ENCODE measurements around the gene FXR2.

FXR2 gene

GRCh38 chr17:7587420-7588151 lies 27.1 kb downstream of the FXR2 start:
- Histone ChIP-seq H3K9ac (ENCODE audit: low read length) (no peak overlapping the region), H3K9me2 (replicated peaks; ENCODE audit: insufficient read depth, low read length) (no peaks in the 10 kb centered on the region), H2AFZ (ENCODE audit: low read depth, low read length, severe bottlenecking) (no peak overlapping the region), H3F3A (ENCODE audit: insufficient read depth) (no peaks in the 10 kb centered on the region), H3K9me3 (ENCODE audit: insufficient read depth, low read length) (no peaks in the 10 kb centered on the region), H4K20me1 (ENCODE audit: low read depth, low read length) (no peaks in the 10 kb centered on the region), H3K4me2 (ENCODE audit: low read depth, low read length, poor library complexity, severe bottlenecking) (no peak overlapping the region), H3K4me3 (ENCODE audit: insufficient read depth, low read length, poor library complexity, severe bottlenecking) (no peak overlapping the region), H3K36me3 (ENCODE audit: low read length) (no peaks in the 10 kb centered on the region), H3K27ac (ENCODE audit: low read depth, low read length) (no peak overlapping the region), H3K79me2 (ENCODE audit: insufficient read depth, low read length) (peaks cover 28% of the 10 kb centered on the region), H3K27me3 (ENCODE audit: low read length) (no peaks in the 10 kb centered on the region)
- no peak for TF ChIP-seq EZH2phosphoT487 (conservative IDR thresholded peaks at IDR 0.05; ENCODE audit: low read length)
- TF ChIP-seq CTCF (IDR thresholded peaks at IDR 0.05; ENCODE audit: insufficient read depth, low read length, poor library complexity, severe bottlenecking): no peak

- H3K4me2 ChIP-seq (ENCODE audit: low read depth, low read length, poor library complexity, severe bottlenecking): no peak overlapping the region
These were observed 27.9 kb downstream of the FXR2 start for GRCh38 chr17:7586673-7587419.

GRCh38 chr17:7583253-7584109 lies 31.2 kb downstream of the FXR2 start, which contains the start of gene MPDU1:
Gene MPDU1 (plus strand): TSS chr17:7583852. CDS start chr17:7583863, 11 bp downstream.
- Histone ChIP-seq H3F3A (ENCODE audit: insufficient read depth) (peaks cover 29% of the 10 kb centered on the region), H3K79me2 (ENCODE audit: insufficient read depth, low read length) (peaks cover 34% of the 10 kb centered on the region), H3K27me3 (ENCODE audit: low read length) (no peaks in the 10 kb centered on the region), H3K4me2 (ENCODE audit: low read depth, low read length, poor library complexity, severe bottlenecking) (peak within 1 kb of the TSS; percentile 68), H3K4me3 (ENCODE audit: insufficient read depth, low read length, poor library complexity, severe bottlenecking) (peak within 1 kb of the TSS; percentile 65), H3K9me2 (replicated peaks; ENCODE audit: insufficient read depth, low read length) (no peaks in the 10 kb centered on the region), H3K36me3 (ENCODE audit: low read length) (no peaks in the 10 kb centered on the region), H3K9me3 (ENCODE audit: insufficient read depth, low read length) (no peaks in the 10 kb centered on the region), H4K20me1 (ENCODE audit: low read depth, low read length) (no peaks in the 10 kb centered on the region), H3K27ac (ENCODE audit: low read depth, low read length) (peak within 1 kb of the TSS; percentile 88), H2AFZ (ENCODE audit: low read depth, low read length, severe bottlenecking) (peak within 1 kb of the TSS; percentile 69), H3K9ac (ENCODE audit: low read length) (peak within 1 kb of the TSS; percentile 77)
- TF ChIP-seq EZH2phosphoT487 (conservative IDR thresholded peaks at IDR 0.05; ENCODE audit: low read length): no peak
- TF ChIP-seq CTCF (IDR thresholded peaks at IDR 0.05; ENCODE audit: insufficient read depth, low read length, poor library complexity, severe bottlenecking): no peak

More at GRCh38 chr17:7586673-7587419, 27.9 kb downstream of the FXR2 start:
- Histone ChIP-seq H4K20me1 (ENCODE audit: low read depth, low read length) (no peaks in the 10 kb centered on the region), H3K9ac (ENCODE audit: low read length) (no peak overlapping the region), H3K36me3 (ENCODE audit: low read length) (no peaks in the 10 kb centered on the region), H3K9me3 (ENCODE audit: insufficient read depth, low read length) (no peaks in the 10 kb centered on the region), H3K79me2 (ENCODE audit: insufficient read depth, low read length) (peaks cover 34% of the 10 kb centered on the region), H3K9me2 (replicated peaks; ENCODE audit: insufficient read depth, low read length) (no peaks in the 10 kb centered on the region), H3K27ac (ENCODE audit: low read depth, low read length) (no peak overlapping the region), H3K4me3 (ENCODE audit: insufficient read depth, low read length, poor library complexity, severe bottlenecking) (no peak overlapping the region), H2AFZ (ENCODE audit: low read depth, low read length, severe bottlenecking) (no peak overlapping the region), H3F3A (ENCODE audit: insufficient read depth) (no peaks in the 10 kb centered on the region), H3K27me3 (ENCODE audit: low read length) (no peaks in the 10 kb centered on the region)
- peak; percentile 37 for TF ChIP-seq CTCF (IDR thresholded peaks at IDR 0.05; ENCODE audit: insufficient read depth, low read length, poor library complexity, severe bottlenecking)
- no peak for TF ChIP-seq EZH2phosphoT487 (conservative IDR thresholded peaks at IDR 0.05; ENCODE audit: low read length)
